Mucosa of descending colon (tissue), 3 donors: ENCODE measurements around the gene DBNL. TPM values are rescaled to one million over a fixed set of nuclear protein-coding genes. Genes with fewer than 3 reads are reported as not detected.

Source experiments
- ATAC-seq: fragments of 200-7000 bp; cut with Tn5 transposase; one replicate; pipeline ENCODE4 v1.9.1; 2020; ENCODE audit warnings: mild to moderate bottlenecking, moderate library complexity
- DNase-seq, 3 donors: peaks; one replicate each; pipeline ENCODE4 v3.0.0-alpha.2; 2020
- H3K36me3 ChIP-seq: fragments of 200-600 bp; one replicate; pipeline ENCODE4 v1.8.0; 2021; ENCODE audit warnings: low read depth, mild to moderate bottlenecking
- H3K4me1 ChIP-seq: fragments of 200-600 bp; one replicate; pipeline ENCODE4 v1.8.0; 2021; ENCODE audit warnings: low read depth, mild to moderate bottlenecking
- H3K4me3 ChIP-seq: fragments of 200-600 bp; one replicate; pipeline ENCODE4 v1.8.0; 2021; ENCODE audit warnings: mild to moderate bottlenecking
- H3K9me3 ChIP-seq: fragments of 200-600 bp; one replicate; pipeline ENCODE4 v1.8.0; 2021; ENCODE audit warnings: mild to moderate bottlenecking
- intact Hi-C, 2 donors: fragments of 100-400 bp; cut with DNase I in 1 of 2; cut with micrococcal nuclease in 1 of 2; formaldehyde crosslinking; loops; one replicate each; pipeline versions ENCODE4 v1.11.0 to v1.11.1; 2022; cut with DNase I, micrococcal nuclease
- total RNA-seq, 3 donors: library from RNA; stranded (reverse); fragmentation: NEBNext Ultra II Directional in 2 of 3; extraction: Animal tissue kit (Norgen Biotek cat#: 25700) in 2 of 3; gene quantifications; one replicate each; pipeline versions ENCODE4 v1.2.1 to v1.2.4, GENCODE V29; 2021 to 2023
- TF ChIP-seq, protein P1 (sequence below): fragments of 200-600 bp; IDR thresholded peaks from one replicate; pipeline ENCODE4 v1.8.0; 2022; ENCODE audit warnings: antibody characterized with exemption, mild to moderate bottlenecking
- donor health status: DM: no; HTN: no; CAD: no; lungs with moderate emphysema.
- donor health status: DM: no; HTN: no; CAD: no.
- donor health status: DM: no; HTN: yes; CAD: no.

Gene DBNL
- total RNA-seq, 3 donors from 2014 or later: 84.2 to 91.2 (median 89.8) TPM

DNA sequence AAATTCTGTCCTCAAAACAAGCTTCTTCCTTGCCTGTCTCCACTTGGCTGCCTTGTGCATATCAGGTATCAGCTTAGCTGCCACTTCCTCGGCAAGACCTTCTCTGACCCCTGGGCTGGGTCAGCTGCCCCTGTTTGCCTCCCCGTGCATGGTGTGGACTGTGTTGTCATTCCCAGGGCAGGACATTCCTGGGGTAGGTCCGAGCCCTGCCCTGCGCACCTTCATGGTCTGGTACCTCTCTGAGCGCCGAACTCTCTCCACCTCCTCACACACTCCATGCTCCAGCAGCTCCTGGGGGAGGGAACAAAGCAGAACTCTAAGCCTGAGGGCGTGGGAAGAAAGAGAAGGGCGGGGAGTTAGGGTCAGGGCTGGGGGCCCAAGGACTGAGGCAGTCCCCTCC, 34.0 kb downstream of the DBNL start:
- TF ChIP-seq, protein P1, sequence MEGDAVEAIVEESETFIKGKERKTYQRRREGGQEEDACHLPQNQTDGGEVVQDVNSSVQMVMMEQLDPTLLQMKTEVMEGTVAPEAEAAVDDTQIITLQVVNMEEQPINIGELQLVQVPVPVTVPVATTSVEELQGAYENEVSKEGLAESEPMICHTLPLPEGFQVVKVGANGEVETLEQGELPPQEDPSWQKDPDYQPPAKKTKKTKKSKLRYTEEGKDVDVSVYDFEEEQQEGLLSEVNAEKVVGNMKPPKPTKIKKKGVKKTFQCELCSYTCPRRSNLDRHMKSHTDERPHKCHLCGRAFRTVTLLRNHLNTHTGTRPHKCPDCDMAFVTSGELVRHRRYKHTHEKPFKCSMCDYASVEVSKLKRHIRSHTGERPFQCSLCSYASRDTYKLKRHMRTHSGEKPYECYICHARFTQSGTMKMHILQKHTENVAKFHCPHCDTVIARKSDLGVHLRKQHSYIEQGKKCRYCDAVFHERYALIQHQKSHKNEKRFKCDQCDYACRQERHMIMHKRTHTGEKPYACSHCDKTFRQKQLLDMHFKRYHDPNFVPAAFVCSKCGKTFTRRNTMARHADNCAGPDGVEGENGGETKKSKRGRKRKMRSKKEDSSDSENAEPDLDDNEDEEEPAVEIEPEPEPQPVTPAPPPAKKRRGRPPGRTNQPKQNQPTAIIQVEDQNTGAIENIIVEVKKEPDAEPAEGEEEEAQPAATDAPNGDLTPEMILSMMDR: no peak
- no peak for ATAC-seq
- H3K4me3 ChIP-seq: no peak overlapping the region
- peaks cover 19% of the 10 kb centered on the region for H3K4me1 ChIP-seq
- no peaks in the 10 kb centered on the region for H3K36me3 ChIP-seq
- H3K9me3 ChIP-seq: no peaks in the 10 kb centered on the region
- DNase-seq: peak in 1 of 3 donors; percentile 21
- intact Hi-C loops: no loop called here

DNA sequence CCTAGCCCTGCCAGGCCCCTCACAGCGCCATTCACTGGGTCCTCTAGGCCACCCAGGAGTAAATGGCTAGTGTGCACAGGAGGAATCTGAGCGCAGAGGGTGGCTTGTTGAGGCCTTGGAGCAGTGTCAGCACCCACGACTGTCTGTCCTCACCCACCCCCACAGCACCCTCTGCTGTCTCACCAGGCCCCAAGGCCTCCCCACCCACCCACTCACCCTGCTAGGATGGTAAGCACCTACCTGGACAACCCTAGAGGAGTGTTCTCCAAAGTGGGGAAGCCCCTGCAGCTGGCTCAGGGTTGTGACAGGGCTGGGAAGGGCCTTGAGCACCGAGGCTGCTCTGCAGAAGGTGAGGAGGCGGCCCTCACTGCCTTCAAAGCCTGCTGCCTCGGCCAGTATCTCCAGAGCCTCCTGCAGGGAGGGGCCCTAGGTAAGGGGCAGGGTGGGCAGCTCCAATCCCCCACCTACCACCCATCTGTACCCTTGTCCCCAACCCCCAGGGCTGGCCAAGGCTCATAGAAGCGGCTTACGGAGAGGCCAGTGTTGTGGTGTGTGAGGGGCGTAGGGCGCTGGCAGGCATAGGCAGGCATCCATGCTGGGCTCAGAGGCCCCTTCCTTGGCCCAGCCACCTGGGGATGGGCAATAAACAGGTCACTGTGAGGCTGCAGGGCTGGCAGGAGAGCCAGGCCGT, 35.0 kb downstream of the DBNL start:
- TF ChIP-seq, protein P1: no peak
- no peaks in the 10 kb centered on the region for H3K36me3 ChIP-seq
- H3K9me3 ChIP-seq: no peaks in the 10 kb centered on the region
- peaks cover 10% of the 10 kb centered on the region for H3K4me1 ChIP-seq
- DNase-seq (peak in 1 of 3 donors; percentile 29), ATAC-seq (no peak)
- no peak overlapping the region for H3K4me3 ChIP-seq
- intact Hi-C loops: no loop called here

DNA sequence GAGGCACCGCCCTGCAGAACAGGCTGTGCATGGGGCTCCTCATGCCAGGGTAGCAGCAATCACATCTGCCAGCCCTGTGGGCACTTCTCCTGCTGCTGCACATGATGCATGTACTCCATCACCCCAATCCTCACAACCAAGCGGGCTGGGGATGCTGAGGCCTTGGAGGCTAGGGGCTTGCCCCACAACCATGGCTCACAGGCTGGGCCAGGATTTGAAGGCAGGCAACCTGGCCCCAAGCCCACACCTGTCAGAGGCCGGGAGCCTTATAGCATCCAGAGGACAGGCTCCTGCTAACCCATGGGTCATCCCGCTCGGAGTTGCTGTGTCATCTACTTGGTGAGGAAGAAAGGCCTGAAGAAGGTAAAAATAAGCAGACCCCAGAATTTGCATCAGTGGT, 35.6 kb downstream of the DBNL start:
- H3K4me3 ChIP-seq: no peak overlapping the region
- H3K36me3 ChIP-seq: no peaks in the 10 kb centered on the region
- TF ChIP-seq, protein P1: no peak
- peak in 1 of 3 donors; percentile 27 for DNase-seq
- peaks cover 9% of the 10 kb centered on the region for H3K4me1 ChIP-seq
- intact Hi-C loops: no loop called here
- H3K9me3 ChIP-seq: no peaks in the 10 kb centered on the region
- no peak for ATAC-seq

DNA sequence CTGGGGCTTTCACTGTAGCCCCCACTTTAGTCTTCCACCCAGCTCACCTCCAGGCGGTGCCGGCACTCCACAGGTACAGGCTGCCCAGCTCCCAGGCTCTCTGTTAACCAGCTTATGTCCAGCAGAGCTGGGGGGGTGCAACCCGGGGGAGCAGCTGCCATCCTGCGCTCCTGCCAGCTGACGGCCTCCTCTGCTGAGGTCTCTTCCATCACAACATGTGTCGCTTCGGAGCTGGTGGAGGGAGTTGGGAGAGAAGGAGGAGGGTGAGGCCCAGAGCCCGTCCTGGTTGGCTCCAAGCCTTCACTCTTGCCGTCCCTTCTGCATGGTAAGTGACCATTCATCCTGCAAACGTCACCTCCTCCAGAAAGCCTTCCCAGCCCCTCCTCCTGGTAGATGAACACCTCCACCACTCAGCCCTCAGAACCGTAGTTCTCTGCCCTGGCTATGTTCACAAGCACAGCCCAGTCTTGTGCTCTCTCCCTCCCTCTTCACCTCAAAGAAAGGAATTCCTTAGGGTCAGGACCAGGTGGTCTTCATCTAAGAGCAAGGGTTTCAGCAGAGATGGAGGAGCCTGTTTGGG, 36.3 kb downstream of the DBNL start:
- no peak overlapping the region for H3K4me3 ChIP-seq
- no peaks in the 10 kb centered on the region for H3K9me3 ChIP-seq
- DNase-seq: peak in 1 of 3 donors; percentile 36
- H3K36me3 ChIP-seq: no peaks in the 10 kb centered on the region
- intact Hi-C loops: no loop called here
- TF ChIP-seq, protein P1: no peak
- peaks cover 9% of the 10 kb centered on the region for H3K4me1 ChIP-seq
- ATAC-seq: no peak

DNA sequence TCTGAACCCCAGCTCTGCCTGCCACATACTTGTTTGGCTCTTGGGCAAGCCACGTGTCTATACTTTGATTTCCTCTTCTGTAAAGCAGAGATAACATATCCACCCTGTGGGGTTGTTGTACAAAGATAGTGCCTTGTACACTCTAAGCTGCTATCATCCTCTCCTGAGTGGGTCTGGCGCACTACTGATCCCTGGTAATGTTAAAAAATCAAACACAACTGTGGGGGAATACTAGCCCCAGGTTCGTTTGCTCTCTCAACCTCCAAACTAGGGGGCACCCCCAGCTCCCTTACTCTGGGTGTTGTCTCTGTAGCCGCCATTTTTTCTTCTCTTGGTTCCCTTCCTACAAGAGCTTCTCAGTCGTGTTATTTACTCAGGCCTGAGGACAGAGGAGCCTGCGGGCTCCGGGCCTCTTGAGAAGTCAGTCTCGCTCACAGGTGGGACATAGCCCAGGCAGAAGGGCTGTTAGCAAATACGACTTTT, 36.8 kb downstream of the DBNL start:
- no peak for ATAC-seq
- Histone ChIP-seq H3K9me3 (no peaks in the 10 kb centered on the region), H3K36me3 (no peaks in the 10 kb centered on the region), H3K4me1 (peaks cover 9% of the 10 kb centered on the region), H3K4me3 (no peak overlapping the region)
- TF ChIP-seq, protein P1: no peak
- peak in 1 of 3 donors; percentile 26 for DNase-seq
- intact Hi-C loops: no loop called here
